SK-N-SH (cell line): Measurements from ENCODE around the gene RARA. TPM values are rescaled to one million over a fixed set of nuclear protein-coding genes. Genes with fewer than 3 reads are reported as not detected.

Experiments used
- CTCF ChIA-PET: fragments of 300-600, 350-600 bp; formaldehyde crosslinking; extraction: SDS; loops from one replicate; lab custom pipeline; 2021; lab: Yijun Ruan, JAX
- POLR2A ChIA-PET: fragments of 350-600 bp; sonication (Branson Sonifier 250); formaldehyde crosslinking; extraction: SDS; loops from one replicate; lab custom pipeline; 2020; ENCODE audit warnings: antibody characterized with exemption, inconsistent platforms; lab: Yijun Ruan, JAX
- DNase-seq: peaks from one replicate; pipeline ENCODE4 v3.0.0; 2012
- H2AFZ ChIP-seq: fragments of 200-600 bp; sonication (generic); 2 replicates; pipeline ENCODE4 v1.8.1; 2016; ENCODE audit warnings: antibody characterized with exemption, mild to moderate bottlenecking, low read depth
- H3F3A ChIP-seq: fragments of 200-600 bp; sonication (generic); replicated peaks from 2 replicates; pipeline ENCODE3; 2016; ENCODE audit warnings: antibody characterized with exemption, mild to moderate bottlenecking; ENCODE audit not compliant: insufficient read depth
- H3K27ac ChIP-seq, 2 experiments: fragments of 200-500 bp in 1 of 2; fragments of 200-600 bp in 1 of 2; sonication (Bioruptor generic) in 1 of 2; sonication (generic), shearing (Covaris generic) in 1 of 2; 2 replicates each; pipeline versions ENCODE4 v1.5.1 to v1.6.1; 2014 to 2016; ENCODE audit warnings: low read depth in 2 of 2, inconsistent platforms in 1 of 2, low read length in 1 of 2, mild to moderate bottlenecking in 1 of 2, mixed read lengths in 1 of 2
- H3K27me3 ChIP-seq: fragments of 200-600 bp; sonication (generic), shearing (Covaris generic); 2 replicates; pipeline ENCODE4 v1.6.1; 2016; ENCODE audit warnings: mixed run types; ENCODE audit not compliant: insufficient read depth
- H3K36me3 ChIP-seq, 2 experiments: fragments of 200-500 bp in 1 of 2; fragments of 200-600 bp in 1 of 2; sonication (Bioruptor generic) in 1 of 2; sonication (generic) in 1 of 2; replicated peaks in 1 of 2; 2 replicates each; pipeline versions ENCODE3 to v1.5.1; 2014 to 2016; ENCODE audit warnings: low read length in 1 of 2, mild to moderate bottlenecking in 1 of 2; ENCODE audit not compliant: insufficient read depth in 2 of 2, control insufficient read depth in 1 of 2
- H3K4me1 ChIP-seq, 2 experiments: fragments of 200-500 bp in 1 of 2; fragments of 200-600 bp in 1 of 2; sonication (Bioruptor generic) in 1 of 2; sonication (generic), shearing (Covaris generic) in 1 of 2; 2 replicates each; pipeline versions ENCODE4 v1.5.1 to v1.6.1; 2014 to 2016; ENCODE audit warnings: low read depth in 1 of 2, low read length in 1 of 2, mixed run types in 1 of 2; ENCODE audit not compliant: insufficient read depth in 2 of 2, control insufficient read depth in 1 of 2
- H3K4me2 ChIP-seq: fragments of 200-600 bp; sonication (generic), shearing (Covaris generic); 2 replicates; pipeline ENCODE4 v1.6.1; 2017; ENCODE audit warnings: mixed run types
- H3K4me3 ChIP-seq, 2 experiments: fragments of 200-500 bp in 1 of 2; fragments of 200-600 bp in 1 of 2; sonication (Bioruptor generic) in 1 of 2; sonication (generic), shearing (Covaris generic) in 1 of 2; 2 replicates each; pipeline versions ENCODE4 v1.5.1 to v1.8.1; 2014 to 2016; ENCODE audit warnings: low read depth in 2 of 2, inconsistent platforms in 1 of 2, low read length in 1 of 2, mild to moderate bottlenecking in 1 of 2, mixed read lengths in 1 of 2, moderate library complexity in 1 of 2
- H3K79me2 ChIP-seq: fragments of 200-600 bp; sonication (generic); 2 replicates; pipeline ENCODE4 v1.8.1; 2017; ENCODE audit warnings: mild to moderate bottlenecking; ENCODE audit not compliant: insufficient read depth
- H3K9ac ChIP-seq: fragments of 200-600 bp; sonication (generic); 2 replicates; pipeline ENCODE4 v1.6.1; 2017; ENCODE audit warnings: mixed run types
- H3K9me2 ChIP-seq: fragments of 200-600 bp; sonication (generic); 2 replicates; pipeline ENCODE4 v1.6.1; 2017; ENCODE audit warnings: mixed run types
- H3K9me3 ChIP-seq: fragments of 200-600 bp; sonication (generic); 2 replicates; pipeline ENCODE4 v1.6.1; 2017; ENCODE audit warnings: mixed run types, mild to moderate bottlenecking, moderate library complexity
- H4K20me1 ChIP-seq: fragments of 200-600 bp; sonication (generic); 2 replicates; pipeline ENCODE4 v1.6.1; 2017; ENCODE audit warnings: mild to moderate bottlenecking, mixed run types; ENCODE audit not compliant: insufficient read depth
- CHD2 ChIP-seq: fragments of 150-350 bp; IDR thresholded peaks from 2 replicates; pipeline ENCODE4 v1.6.1; 2018; ENCODE audit warnings: low read length; ENCODE audit not compliant: partially characterized antibody
- CTCF ChIP-seq: fragments of 200-600 bp; sonication (generic); IDR thresholded peaks from 2 replicates; pipeline ENCODE4 v1.6.1; 2017; ENCODE audit warnings: antibody characterized with exemption, mild to moderate bottlenecking, moderate library complexity
- EP300 ChIP-seq, 2 experiments: IDR thresholded peaks; 2 replicates each; pipeline versions ENCODE4 v1.4.0 to v1.6.1; 2012; ENCODE audit warnings: borderline replicate concordance in 1 of 2, low read depth in 1 of 2, low read length in 1 of 2
- EZH2phosphoT487 ChIP-seq: fragments of 200-600 bp; sonication (generic); IDR thresholded peaks from 2 replicates; pipeline ENCODE4 v1.6.1; 2017; ENCODE audit warnings: low read depth, mixed run types, mild to moderate bottlenecking, antibody characterized with exemption, moderate library complexity, borderline replicate concordance
- FOSL2 ChIP-seq: IDR thresholded peaks from 2 replicates; pipeline ENCODE4 v1.4.0; 2012; ENCODE audit warnings: low read depth, mild to moderate bottlenecking, moderate library complexity, borderline replicate concordance
- FOXJ3 ChIP-seq: sonication (generic); formaldehyde crosslinking; IDR thresholded peaks from 2 replicates; pipeline ENCODE4 v1.5.1; 2020; ENCODE audit warnings: mild to moderate bottlenecking, missing genetic modification reagents
- FOXM1 ChIP-seq: IDR thresholded peaks from 2 replicates; pipeline ENCODE4 v1.4.0; 2012; ENCODE audit warnings: low read depth, mild to moderate bottlenecking
- GABPA ChIP-seq: IDR thresholded peaks from 2 replicates; pipeline ENCODE4 v1.4.0; 2012; ENCODE audit warnings: low read depth, mild to moderate bottlenecking
- GATA2 ChIP-seq: sonication (generic); formaldehyde crosslinking; IDR thresholded peaks from 2 replicates; pipeline ENCODE4 v1.5.0; 2020; ENCODE audit warnings: mild to moderate bottlenecking, missing genetic modification reagents
- JUND ChIP-seq: IDR thresholded peaks from 2 replicates; pipeline ENCODE4 v1.4.0; 2012
- MAX ChIP-seq: IDR thresholded peaks from 2 replicates; pipeline ENCODE4 v1.4.0; 2012; ENCODE audit warnings: low read depth
- MEF2A ChIP-seq: IDR thresholded peaks from 2 replicates; pipeline ENCODE4 v1.4.0; 2012; ENCODE audit warnings: low read depth, borderline replicate concordance
- MXI1 ChIP-seq: IDR thresholded peaks from 2 replicates; pipeline ENCODE4 v1.6.1; 2012; ENCODE audit warnings: mild to moderate bottlenecking, low read depth, low read length, improper control_type of control experiment
- NFIC ChIP-seq: IDR thresholded peaks from 2 replicates; pipeline ENCODE4 v1.4.0; 2012; ENCODE audit warnings: borderline replicate concordance
- NRF1 ChIP-seq: IDR thresholded peaks from 2 replicates; pipeline ENCODE4 v1.6.1; 2012; ENCODE audit warnings: low read depth, mild to moderate bottlenecking, low read length
- POLR2AphosphoS5 ChIP-seq: IDR thresholded peaks from 2 replicates; pipeline ENCODE4 v1.6.1; 2012; ENCODE audit warnings: low read depth, low read length
- REST ChIP-seq: IDR thresholded peaks from 2 replicates; pipeline ENCODE4 v1.6.1; 2012; ENCODE audit warnings: mild to moderate bottlenecking, low read depth, low read length, moderate library complexity
- RFX5 ChIP-seq: IDR thresholded peaks from 2 replicates; pipeline ENCODE4 v1.6.1; 2012; ENCODE audit warnings: mild to moderate bottlenecking, improper control_type of control experiment, low read length
- RXRA ChIP-seq: IDR thresholded peaks from 2 replicates; pipeline ENCODE4 v1.4.0; 2012; ENCODE audit warnings: low read depth, mild to moderate bottlenecking, borderline replicate concordance
- SIN3A ChIP-seq: IDR thresholded peaks from 2 replicates; pipeline ENCODE4 v1.6.1; 2012; ENCODE audit warnings: low read depth, mild to moderate bottlenecking, low read length, moderate library complexity, borderline replicate concordance
- SMC3 ChIP-seq: IDR thresholded peaks from 2 replicates; pipeline ENCODE4 v1.6.1; 2012; ENCODE audit warnings: low read depth, low read length, improper control_type of control experiment
- TCF12 ChIP-seq: IDR thresholded peaks from 2 replicates; pipeline ENCODE4 v1.4.0; 2012
- TEAD4 ChIP-seq: IDR thresholded peaks from 2 replicates; pipeline ENCODE4 v1.4.0; 2012; ENCODE audit warnings: mild to moderate bottlenecking, borderline replicate concordance; ENCODE audit not compliant: insufficient read depth
- YY1 ChIP-seq: IDR thresholded peaks from 2 replicates; pipeline ENCODE4 v1.4.0; 2012; ENCODE audit warnings: low read depth, mild to moderate bottlenecking
- WGBS: methylation state at CpG from one replicate; pipeline ENCODE4 v1.1.6; 2017; ENCODE audit warnings: low lambda C conversion rate; 5-methylcytosine and 5-hydroxymethylcytosine counted together
- polyA plus RNA-seq, 3 experiments: library from polyadenylated mRNA; depleted of rRNA; stranded (reverse); fragments of >200 nt; gene quantifications; 2 replicates each; pipeline ENCODE4 v1.2.3, GENCODE V29; 2012
- TF ChIP-seq, protein P1 (sequence below): IDR thresholded peaks from 2 replicates; pipeline ENCODE4 v1.4.0; 2012; ENCODE audit warnings: low read depth, borderline replicate concordance

RARA gene
- polyA plus RNA-seq, 1 of the 3 experiments (the other 2 are of a cell fraction) = 13.3 TPM

- peaks cover 4 to 21% of the 10 kb centered on the region in 2 experiments for H3K36me3 ChIP-seq
- H3K27me3 ChIP-seq = no peaks in the 10 kb centered on the region
- no peak overlapping the region for H2AFZ ChIP-seq
- H3K9ac ChIP-seq = peak overlapping the region; percentile 31; the same call in 1 of the 2 replicates
- H3K4me2 ChIP-seq = peak overlapping the region; percentile 85
- H3K27ac ChIP-seq = peak overlapping the region; percentile 81 to 98
- 20% methylated on average over 2 of the region's 22 CpGs for WGBS
- no peak overlapping the region; a peak in 1 of 4 replicates for H3K4me3 ChIP-seq
- H3F3A ChIP-seq = peaks cover 19% of the 10 kb centered on the region
- peak; percentile 97 for DNase-seq
- H3K9me2 ChIP-seq = no peaks in the 10 kb centered on the region
- peaks cover 98% of the 10 kb centered on the region for H3K79me2 ChIP-seq
- H3K4me1 ChIP-seq = peaks cover 55 to 73% of the 10 kb centered on the region in 2 experiments
- ChIA-PET POLR2A (interaction anchor here (0.6 to 3.2 kb wide), 10 partner anchors 10 to 81 kb away, joined by 3 to 27 read pairs (median 5); no protein-coding TSS in a partner anchor), CTCF (interaction anchor here (0.9 to 57.6 kb wide), 10 partner anchors 7 to 228 kb away, joined by 3 to 1706 read pairs (median 5); partner anchors contain the start of genes CDC6 and RARA)
- peaks cover 54% of the 10 kb centered on the region for H4K20me1 ChIP-seq
- H3K9me3 ChIP-seq = no peaks in the 10 kb centered on the region
- no peak for TF ChIP-seq RFX5
- TF ChIP-seq NFIC = peak; percentile 99
- peak; percentile 69; the same call in 1 of the 2 replicates for TF ChIP-seq TEAD4
- TF ChIP-seq FOXM1 = peak; percentile 40; the same call in 1 of the 2 replicates
- TF ChIP-seq RXRA = peak; percentile 82
- no peak for TF ChIP-seq MEF2A
- TF ChIP-seq POLR2AphosphoS5 = peak; percentile 72; the same call in 1 of the 2 replicates
- TF ChIP-seq REST = no peak
- TF ChIP-seq EZH2phosphoT487 = no peak
- TF ChIP-seq EP300 (IDR thresholded peaks at IDR 0.05; ENCODE audit: borderline replicate concordance in 1 of 2, low read depth in 1 of 2, low read length in 1 of 2) = peak; percentile 76 to 94; a peak in 3 of 4 replicates
- peak; percentile 91 for TF ChIP-seq TCF12
- 0 out of 2 replicates have a peak, but pooled peaks have one; percentile 2 for TF ChIP-seq SMC3
- TF ChIP-seq CTCF = no peak
- peak; percentile 59 for TF ChIP-seq MAX
- no peak for TF ChIP-seq YY1
- no peak for TF ChIP-seq GABPA
- TF ChIP-seq FOXJ3 (CRISPR knock-in tag) = peak; percentile 99
- TF ChIP-seq NRF1 = no peak
- TF ChIP-seq SIN3A = peak; percentile 57; the same call in 1 of the 2 replicates
- no peak for TF ChIP-seq JUND
- peak; percentile 83 for TF ChIP-seq MXI1
- TF ChIP-seq FOSL2 = no peak
- TF ChIP-seq, protein P1, sequence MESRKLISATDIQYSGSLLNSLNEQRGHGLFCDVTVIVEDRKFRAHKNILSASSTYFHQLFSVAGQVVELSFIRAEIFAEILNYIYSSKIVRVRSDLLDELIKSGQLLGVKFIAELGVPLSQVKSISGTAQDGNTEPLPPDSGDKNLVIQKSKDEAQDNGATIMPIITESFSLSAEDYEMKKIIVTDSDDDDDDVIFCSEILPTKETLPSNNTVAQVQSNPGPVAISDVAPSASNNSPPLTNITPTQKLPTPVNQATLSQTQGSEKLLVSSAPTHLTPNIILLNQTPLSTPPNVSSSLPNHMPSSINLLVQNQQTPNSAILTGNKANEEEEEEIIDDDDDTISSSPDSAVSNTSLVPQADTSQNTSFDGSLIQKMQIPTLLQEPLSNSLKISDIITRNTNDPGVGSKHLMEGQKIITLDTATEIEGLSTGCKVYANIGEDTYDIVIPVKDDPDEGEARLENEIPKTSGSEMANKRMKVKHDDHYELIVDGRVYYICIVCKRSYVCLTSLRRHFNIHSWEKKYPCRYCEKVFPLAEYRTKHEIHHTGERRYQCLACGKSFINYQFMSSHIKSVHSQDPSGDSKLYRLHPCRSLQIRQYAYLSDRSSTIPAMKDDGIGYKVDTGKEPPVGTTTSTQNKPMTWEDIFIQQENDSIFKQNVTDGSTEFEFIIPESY = no peak
- TF ChIP-seq GATA2 (CRISPR knock-in tag) = peak; percentile 55; the same call in 1 of the 2 replicates
- peak; percentile 67 for TF ChIP-seq CHD2
Measured at GRCh38 chr17:40331743-40332641, 23.0 kb downstream of the RARA start.
